Right lobe of liver (tissue), 4 donors: Measurements from ENCODE around the gene NRXN2.

Experiments
- CTCF ChIP-seq, 4 donors: fragments of 200-600 bp in 3 of 4; fragments of 450-650 bp in 1 of 4; IDR thresholded peaks; one replicate each; pipeline versions ENCODE4 v1.5.1 to v1.8.0; 2016 to 2022; ENCODE audit warnings: antibody characterized with exemption in 4 of 4, mild to moderate bottlenecking in 2 of 4
- POLR2A ChIP-seq: fragments of 450-650 bp; IDR thresholded peaks from one replicate; pipeline ENCODE4 v1.6.1; 2017; ENCODE audit warnings: antibody characterized with exemption, mild to moderate bottlenecking
- donor health status: DM: no; HTN: no; CAD: no.
- donor health status: DM: no; HTN: no; CAD: no.
- donor health status: DM: no; HTN: yes; CAD: no.

- TF ChIP-seq CTCF (IDR thresholded peaks at IDR 0.05) (no peak), POLR2A (no peak)
These were observed 109.3 kb downstream of the NRXN2 start for GRCh38 chr11:64613648-64614047.
